DLD1 (cell line): Measurements from ENCODE around the gene GRWD1.

ENCODE experiments used
- in situ Hi-C: cut with HindIII; loops from 2 replicates; pipeline ENCODE4 v1.10.0; 2017; ENCODE audit warnings: low sequenced_read_pairs

GRWD1 gene

DNA sequence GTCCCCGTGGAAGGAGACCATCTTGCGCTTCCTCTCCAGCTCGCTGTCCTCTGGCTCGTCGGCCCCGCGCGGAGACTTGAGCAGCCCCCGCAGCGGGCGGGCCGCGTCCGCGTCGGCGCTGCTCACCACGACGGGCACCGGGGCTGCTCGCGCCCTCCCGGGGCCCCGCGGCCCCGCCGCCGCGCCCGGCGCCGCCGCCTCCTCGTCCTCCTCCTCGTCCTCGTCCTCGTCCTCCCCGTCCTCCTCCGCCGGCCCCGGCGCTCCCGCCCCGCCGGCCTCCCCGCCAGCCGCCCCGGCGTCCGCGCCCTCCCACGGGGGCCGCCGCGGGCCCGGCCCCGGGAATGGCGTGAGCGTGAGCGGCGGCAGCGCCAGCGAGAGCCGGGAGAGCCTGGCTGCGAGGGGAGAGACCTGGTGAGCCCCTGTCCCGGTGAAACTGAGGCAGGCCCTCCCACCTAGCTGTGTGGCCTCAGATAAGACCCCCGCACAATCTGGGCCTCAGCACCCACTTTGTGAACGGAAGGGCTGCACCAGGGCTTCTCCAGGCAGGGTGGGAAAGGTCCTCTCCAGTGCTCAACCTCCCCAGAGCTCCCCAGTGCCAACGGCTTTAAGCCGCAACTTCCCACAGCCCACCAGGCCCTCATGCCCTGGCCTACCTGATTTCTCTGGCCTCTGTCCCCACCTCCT lies 48.1 kb downstream of the GRWD1 start:
- in situ Hi-C loops = no loop called here

DNA sequence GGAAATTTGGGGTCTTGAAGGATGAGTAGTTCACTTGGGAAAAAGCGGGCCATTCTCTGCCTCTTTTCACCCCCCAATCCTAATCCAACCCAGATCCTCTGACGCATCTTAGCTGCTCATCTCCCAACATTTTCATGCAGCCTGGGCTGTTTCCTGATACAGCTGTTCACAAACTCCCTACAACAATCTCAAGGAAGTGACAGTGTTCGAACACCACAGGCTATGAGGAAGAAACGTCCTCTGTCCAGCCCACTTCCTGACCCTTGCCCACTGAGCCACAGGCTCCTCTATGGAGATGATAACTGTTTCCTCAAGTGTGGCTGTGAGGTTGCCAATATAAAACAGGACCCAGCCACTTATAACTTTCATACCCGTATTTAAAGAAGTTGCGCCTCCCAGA lies 49.6 kb downstream of the GRWD1 start:
- in situ Hi-C loops = no loop called here

DNA sequence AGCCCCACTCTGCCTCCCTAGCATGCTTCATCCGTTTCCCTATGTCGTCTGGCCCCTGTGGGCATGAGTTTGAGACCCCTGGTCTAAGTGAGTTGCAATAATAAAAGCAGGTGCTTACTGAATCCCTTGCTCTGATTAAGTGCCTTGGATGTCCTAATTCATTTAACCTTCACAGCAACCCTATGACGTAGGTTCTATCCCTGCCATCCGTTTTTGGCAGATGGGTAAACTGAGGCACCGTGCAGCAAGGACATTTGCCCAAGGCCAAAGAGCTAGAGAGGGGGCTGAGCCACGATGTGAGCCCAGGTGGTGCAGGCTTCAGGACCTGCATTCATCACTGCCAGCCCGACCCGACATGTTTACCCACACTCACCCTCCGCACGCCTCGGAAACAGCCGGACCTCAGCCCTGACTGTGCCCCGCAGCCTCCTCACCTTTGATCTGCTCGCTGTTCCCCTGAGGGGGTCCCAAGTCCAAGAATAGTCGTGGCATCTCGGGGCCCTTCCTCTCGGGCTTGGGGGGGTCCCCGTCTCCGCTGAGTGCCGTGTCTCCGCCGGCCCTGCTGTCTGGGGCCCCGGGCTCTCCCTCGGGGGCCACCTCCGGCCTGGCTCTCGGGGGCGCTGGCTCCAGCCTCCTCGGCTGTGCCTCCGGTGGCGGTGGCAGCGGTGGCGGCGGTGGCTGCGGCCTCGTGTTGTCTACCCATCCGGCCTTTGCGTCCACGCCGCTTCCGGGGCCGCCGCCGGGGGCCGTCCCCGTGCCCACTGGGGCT lies 51.4 kb downstream of the GRWD1 start:
- in situ Hi-C loops = no loop called here

- in situ Hi-C loops = no loop called here
Observed at GRCh38 chr19:48497728-48498594, 52.2 kb downstream of the GRWD1 start.

DNA sequence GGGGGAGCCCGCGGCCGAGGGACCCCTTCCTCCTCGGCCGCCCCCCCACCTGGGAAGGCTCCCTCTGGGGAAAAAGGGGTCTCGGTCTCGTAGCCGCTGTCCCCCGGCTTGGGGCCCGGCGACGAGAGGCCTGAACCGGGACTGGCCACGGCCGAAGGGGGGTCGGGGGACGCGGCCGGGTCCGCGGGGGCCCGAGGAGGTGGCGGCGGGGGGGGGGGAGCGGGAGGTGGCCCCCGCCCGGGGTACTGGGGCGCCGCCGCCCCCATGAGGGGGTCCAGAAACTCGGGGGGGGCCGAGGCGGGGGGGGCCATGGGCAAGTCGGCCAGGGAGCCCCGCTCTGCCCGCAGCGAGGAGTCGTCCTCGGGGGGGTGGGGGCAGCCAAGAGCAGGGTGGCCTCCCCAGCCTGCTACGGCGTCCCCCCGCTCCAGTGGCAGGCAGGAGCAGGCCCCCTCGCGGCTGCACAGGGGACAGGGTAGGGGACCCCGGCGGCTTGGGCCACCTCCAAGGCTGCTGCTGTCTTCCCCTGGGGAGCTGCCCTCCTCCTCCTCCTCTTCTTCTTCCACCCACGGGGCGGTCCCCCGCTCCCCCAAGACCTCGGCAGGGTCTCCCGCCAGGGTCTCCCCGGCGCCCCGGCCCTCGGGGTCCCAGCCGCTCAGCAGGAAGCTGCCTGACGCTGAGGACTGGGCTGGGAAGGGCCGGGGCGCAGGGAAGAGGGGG lies 53.0 kb downstream of the GRWD1 start:
- in situ Hi-C loops = no loop called here

DNA sequence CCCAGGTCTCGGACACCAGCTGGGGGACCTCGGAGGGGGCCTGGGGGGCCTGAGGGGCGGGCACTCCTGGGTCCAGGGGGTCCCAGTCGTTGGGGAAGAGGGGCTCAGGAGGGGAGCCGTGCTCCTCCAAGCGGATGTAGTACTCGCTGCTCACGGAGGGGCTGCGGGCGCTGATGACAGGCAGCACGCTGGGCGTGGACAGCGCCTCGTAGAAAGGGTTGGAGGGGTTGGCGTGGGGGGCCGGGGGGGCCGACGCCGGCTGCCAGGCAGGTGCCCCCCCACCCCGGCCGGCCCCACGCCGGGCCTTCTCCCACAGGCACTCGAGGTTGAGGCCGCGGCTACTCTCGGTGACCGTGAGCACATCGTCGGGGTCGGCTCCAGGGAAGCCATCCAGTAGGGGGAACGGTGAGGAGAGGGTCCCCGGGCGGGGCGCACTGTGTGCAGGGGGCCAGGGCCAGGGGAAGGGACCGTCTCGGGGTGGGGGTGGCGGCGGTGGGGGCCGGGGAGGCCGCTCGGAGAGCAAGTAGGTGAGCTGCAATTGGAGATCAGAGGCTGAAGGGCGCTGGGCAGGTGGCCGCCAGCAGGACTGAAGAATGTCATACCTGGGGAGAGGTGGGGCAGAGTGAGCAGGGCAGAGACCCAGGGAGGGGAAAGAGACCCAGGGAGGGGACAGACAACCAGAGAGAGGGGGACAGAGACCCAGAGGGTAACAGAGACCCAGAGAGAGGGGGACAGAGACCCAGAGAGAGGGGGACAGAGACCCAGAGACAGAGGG lies 53.7 kb downstream of the GRWD1 start:
- in situ Hi-C loops = no loop called here

- in situ Hi-C loops = no loop called here
Observed at GRCh38 chr19:48500830-48501493, 55.2 kb downstream of the GRWD1 start.

DNA sequence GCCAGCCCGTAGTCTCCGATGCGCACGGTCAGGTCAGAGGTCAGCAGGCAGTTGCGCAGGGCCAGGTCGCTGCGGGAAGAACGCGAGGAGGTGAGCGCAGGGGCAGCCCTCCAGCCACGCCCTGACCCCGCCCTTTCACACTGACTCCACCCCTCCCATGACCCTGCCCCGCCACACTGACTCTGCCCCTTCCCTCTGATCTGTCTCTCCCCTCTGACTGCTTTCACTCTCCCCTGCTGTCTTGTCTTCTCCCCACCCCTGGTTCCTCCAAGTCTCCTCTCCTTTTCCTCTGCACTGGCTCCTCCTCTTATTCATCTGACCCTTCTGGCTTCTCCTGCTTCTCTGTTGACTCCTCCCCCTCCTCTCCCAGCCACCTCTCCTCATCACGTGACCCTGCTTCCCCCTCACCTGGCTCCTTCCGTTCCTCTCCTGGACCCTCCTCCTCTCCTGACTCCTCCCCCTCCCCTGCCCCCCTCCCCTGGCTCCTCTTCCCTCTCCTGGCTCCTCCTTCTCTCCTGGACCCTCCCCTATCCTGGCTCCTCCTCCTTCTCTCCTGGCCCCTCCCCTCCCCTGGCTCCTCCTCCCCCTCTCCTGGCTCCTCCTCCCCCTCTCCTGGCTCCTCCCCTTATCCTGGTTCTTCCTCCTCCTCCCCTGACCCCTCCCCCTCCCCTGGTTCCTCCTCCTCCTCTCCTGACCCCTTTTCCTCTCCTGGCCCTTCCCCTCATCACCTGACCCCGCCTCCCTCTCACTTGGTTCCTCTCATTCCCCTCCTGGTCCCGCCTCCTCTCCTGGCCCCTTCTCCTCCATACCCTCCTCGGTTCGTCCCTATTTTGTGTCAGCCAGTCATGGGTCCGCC lies 55.9 kb downstream of the GRWD1 start:
- in situ Hi-C loops = no loop called here

DNA sequence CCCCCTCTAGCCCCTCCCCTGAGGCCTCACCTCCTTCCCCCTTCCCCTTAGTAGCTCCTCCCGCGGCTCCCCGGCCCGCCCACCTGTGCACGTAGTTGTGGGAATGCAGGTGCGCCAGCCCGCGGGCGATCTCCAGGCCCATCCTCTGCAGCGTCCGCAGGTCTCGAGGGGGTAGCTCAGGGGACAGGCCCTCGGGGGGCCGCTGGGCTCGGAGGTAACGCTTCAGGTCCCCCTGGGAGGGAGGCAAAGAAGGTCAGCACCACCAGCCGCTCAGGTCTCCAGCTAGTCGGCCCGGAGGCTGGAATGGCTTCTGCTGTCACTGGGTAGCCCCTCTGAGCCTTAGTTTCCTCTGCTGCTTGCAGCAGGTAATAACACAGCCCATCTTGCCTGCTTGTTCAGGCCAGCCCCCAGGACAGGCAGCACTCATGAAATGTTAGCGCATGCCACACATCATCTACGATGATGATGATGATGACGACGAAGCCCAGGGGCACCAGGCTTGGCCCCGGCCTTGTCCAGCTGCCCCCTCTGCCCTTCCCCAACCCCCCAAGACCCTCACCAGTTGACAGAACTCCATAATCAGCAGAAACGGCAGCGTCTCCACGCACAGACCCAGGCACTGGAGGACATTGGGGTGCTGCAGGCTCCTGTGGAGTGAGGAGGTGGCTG lies 56.7 kb downstream of the GRWD1 start:
- in situ Hi-C loops = no loop called here

- in situ Hi-C loops = no loop called here
Observed at GRCh38 chr19:48506138-48506733, 60.5 kb downstream of the GRWD1 start.
